Ishikawa (cell line): ENCODE data around the gene LOXHD1.
A peak's percentile ranks its signal among the peaks of the same experiment; 100 is the strongest.

ENCODE experiments used
- CEBPB ChIP-seq: IDR thresholded peaks from 2 replicates; pipeline ENCODE4 v1.6.1; 2012
- CREB1 ChIP-seq: IDR thresholded peaks from 2 replicates; pipeline ENCODE4 v1.6.1; 2012; ENCODE audit warnings: low read depth
- EGR1 ChIP-seq: IDR thresholded peaks from 2 replicates; pipeline ENCODE4 v1.6.1; 2012
- EP300 ChIP-seq: IDR thresholded peaks from 2 replicates; pipeline ENCODE4 v1.6.1; 2012; ENCODE audit warnings: borderline replicate concordance
- FOXM1 ChIP-seq: IDR thresholded peaks from 2 replicates; pipeline ENCODE4 v1.6.1; 2012; ENCODE audit warnings: low read depth, borderline replicate concordance
- NFIC ChIP-seq: IDR thresholded peaks from 2 replicates; pipeline ENCODE4 v1.6.1; 2012
- RAD21 ChIP-seq: IDR thresholded peaks from 2 replicates; pipeline ENCODE4 v1.6.1; 2012; ENCODE audit warnings: low read depth
- REST ChIP-seq: IDR thresholded peaks from 2 replicates; pipeline ENCODE4 v1.6.1; 2012; ENCODE audit warnings: low read depth, mild to moderate bottlenecking
- TAF1 ChIP-seq: IDR thresholded peaks from 2 replicates; pipeline ENCODE4 v1.6.1; 2012; ENCODE audit warnings: low read depth, mild to moderate bottlenecking
- TCF12 ChIP-seq: IDR thresholded peaks from 2 replicates; pipeline ENCODE4 v1.6.1; 2012; ENCODE audit warnings: low read depth
- TEAD4 ChIP-seq: IDR thresholded peaks from 2 replicates; pipeline ENCODE4 v1.6.1; 2012
- USF1 ChIP-seq: IDR thresholded peaks from 2 replicates; pipeline ENCODE4 v1.6.1; 2012
- YY1 ChIP-seq: IDR thresholded peaks from 2 replicates; pipeline ENCODE4 v1.6.1; 2012; ENCODE audit warnings: low read depth
- ZBTB7A ChIP-seq: IDR thresholded peaks from 2 replicates; pipeline ENCODE4 v1.6.1; 2012; ENCODE audit warnings: low read depth
- TF ChIP-seq, protein P1 (sequence below): IDR thresholded peaks from 2 replicates; pipeline ENCODE4 v1.6.1; 2012

Gene LOXHD1

GRCh38 chr18:46542545-46542944, 114.5 kb downstream of the LOXHD1 start:
- peak; percentile 90 for TF ChIP-seq REST
- TF ChIP-seq RAD21 = no peak
- no peak for TF ChIP-seq TEAD4
- no peak for TF ChIP-seq ZBTB7A
- no peak for TF ChIP-seq YY1

DNA sequence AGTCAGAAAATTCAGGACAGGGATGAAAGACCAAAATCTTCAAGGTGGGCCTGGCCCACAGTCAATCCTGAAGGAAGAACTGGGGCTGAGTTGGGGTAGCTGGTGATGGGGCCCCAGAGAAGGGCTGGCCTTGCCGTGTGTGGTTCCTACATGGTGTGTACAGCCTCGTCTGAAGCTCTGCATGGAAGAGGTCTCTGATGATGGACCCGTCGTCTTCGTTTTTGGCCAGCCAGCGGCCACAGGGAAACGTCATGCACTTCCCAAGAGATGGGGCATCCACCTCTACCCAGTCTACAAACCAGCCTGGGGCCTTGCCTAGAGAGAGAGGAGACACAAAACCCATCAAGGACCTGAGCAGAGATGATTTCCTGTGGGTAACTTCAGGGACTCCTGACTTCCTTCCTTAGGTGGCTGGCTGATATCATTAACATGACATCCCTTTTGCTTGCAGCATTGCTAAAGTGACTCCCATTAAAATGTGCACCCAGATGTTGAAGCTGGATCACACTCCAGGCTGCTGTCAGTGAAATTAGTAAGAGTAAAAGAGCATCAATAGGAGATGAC, 115.3 kb downstream of the LOXHD1 start:
- TF ChIP-seq YY1 (no peak), TAF1 (no peak), EGR1 (no peak), TEAD4 (no peak), NFIC (no peak), TCF12 (no peak), RAD21 (no peak), CREB1 (no peak), ZBTB7A (no peak), EP300 (no peak), CEBPB (no peak), USF1 (no peak), REST (no peak), FOXM1 (no peak)
- TF ChIP-seq, protein P1, sequence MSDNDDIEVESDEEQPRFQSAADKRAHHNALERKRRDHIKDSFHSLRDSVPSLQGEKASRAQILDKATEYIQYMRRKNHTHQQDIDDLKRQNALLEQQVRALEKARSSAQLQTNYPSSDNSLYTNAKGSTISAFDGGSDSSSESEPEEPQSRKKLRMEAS = no peak

DNA sequence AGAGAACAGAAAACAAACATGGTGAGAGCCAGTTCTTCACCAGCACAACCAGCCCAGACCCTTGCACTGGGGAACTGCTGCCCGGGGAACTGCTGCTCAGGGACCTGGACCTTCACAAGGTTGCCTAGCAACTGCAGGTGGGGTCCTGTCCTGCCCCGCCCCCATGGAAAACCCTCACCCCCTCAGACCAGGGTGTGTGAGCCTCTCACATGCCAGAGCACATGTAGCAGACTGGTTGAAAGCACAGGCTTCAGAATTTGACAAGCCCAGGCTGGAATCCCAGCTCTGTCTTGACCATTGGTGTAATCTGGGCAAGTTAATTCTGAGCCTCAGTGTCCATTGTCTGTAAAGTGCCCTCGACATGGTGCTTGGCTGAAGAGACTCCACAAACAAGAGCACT, 118.6 kb downstream of the LOXHD1 start:
- TF ChIP-seq TEAD4 (no peak), TCF12 (no peak), YY1 (no peak), EGR1 (no peak), ZBTB7A (no peak), NFIC (no peak), RAD21 (no peak), EP300 (no peak), CEBPB (no peak), USF1 (no peak), REST (no peak), TAF1 (no peak), CREB1 (no peak), FOXM1 (no peak)
- TF ChIP-seq, protein P1 = no peak

GRCh38 chr18:46536215-46536874, 120.7 kb downstream of the LOXHD1 start:
- TF ChIP-seq TCF12 = no peak
- TF ChIP-seq TAF1 = no peak
- no peak for TF ChIP-seq NFIC
- TF ChIP-seq ZBTB7A = no peak
- no peak for TF ChIP-seq FOXM1
- TF ChIP-seq RAD21 = no peak
- no peak for TF ChIP-seq USF1
- TF ChIP-seq, protein P1 = no peak
- no peak for TF ChIP-seq YY1
- no peak for TF ChIP-seq EP300
- no peak for TF ChIP-seq REST
- no peak for TF ChIP-seq CREB1
